ENCODE data around the gene SLC35F4.

Gene SLC35F4

GRCh38 chr14:57609192-57610075, 256.5 kb downstream of the SLC35F4 start:
- DNase-seq, result no peak

- DNase-seq, result no peak
Measured at GRCh38 chr14:57607086-57607485, 258.8 kb downstream of the SLC35F4 start.

- no peak for DNase-seq
Measured at GRCh38 chr14:57583396-57583795, 282.5 kb downstream of the SLC35F4 start.

GRCh38 chr14:57582746-57583145, 283.1 kb downstream of the SLC35F4 start:
- DNase-seq, result no peak

- DNase-seq, result no peak
Measured at GRCh38 chr14:57578801-57579200, 287.1 kb downstream of the SLC35F4 start.

GRCh38 chr14:57576498-57576897, 289.4 kb downstream of the SLC35F4 start:
- DNase-seq, result no peak

GRCh38 chr14:57575482-57575881, 290.4 kb downstream of the SLC35F4 start:
- DNase-seq, result no peak

GRCh38 chr14:57574617-57575288, 291.1 kb downstream of the SLC35F4 start:
- no peak for DNase-seq

GRCh38 chr14:57573173-57573572, 292.7 kb downstream of the SLC35F4 start:
- DNase-seq, result no peak

- DNase-seq, result no peak
Measured at GRCh38 chr14:57568554-57568953, 297.3 kb downstream of the SLC35F4 start.

GRCh38 chr14:57567220-57567619, 298.7 kb downstream of the SLC35F4 start:
- no peak for DNase-seq

GRCh38 chr14:57560681-57561080, 305.2 kb downstream of the SLC35F4 start:
- DNase-seq, result no peak

- DNase-seq, result no peak
Measured at GRCh38 chr14:57559576-57559975, 306.3 kb downstream of the SLC35F4 start.

- DNase-seq, result no peak
Measured at GRCh38 chr14:57549765-57550420, 316.0 kb downstream of the SLC35F4 start.

- DNase-seq, result no peak
Measured at GRCh38 chr14:57549016-57549564, 316.8 kb downstream of the SLC35F4 start.

GRCh38 chr14:57547131-57547530, 318.8 kb downstream of the SLC35F4 start:
- no peak for DNase-seq

- no peak for DNase-seq
Measured at GRCh38 chr14:57533214-57533613, 332.7 kb downstream of the SLC35F4 start.

- DNase-seq, result no peak
Measured at GRCh38 chr14:57530571-57530970, 335.3 kb downstream of the SLC35F4 start.

GRCh38 chr14:57526942-57527341, 338.9 kb downstream of the SLC35F4 start:
- no peak for DNase-seq

GRCh38 chr14:57519043-57519442, 346.8 kb downstream of the SLC35F4 start:
- DNase-seq, result no peak
